HUES6 (cell line): ENCODE data around the gene SELENOH.

Experiments used
- H3K27ac ChIP-seq: 2 replicates; pipeline ENCODE4 v1.7.0; 2013; ENCODE audit warnings: low read depth, mild to moderate bottlenecking, low read length, inconsistent platforms
- H3K27me3 ChIP-seq: 2 replicates; pipeline ENCODE4 v1.6.1; 2013; ENCODE audit warnings: low read length; ENCODE audit not compliant: control insufficient read depth, insufficient read depth
- H3K36me3 ChIP-seq: 2 replicates; pipeline ENCODE4 v1.6.1; 2013; ENCODE audit warnings: low read length; ENCODE audit not compliant: control insufficient read depth, insufficient read depth
- H3K4me1 ChIP-seq: 2 replicates; pipeline ENCODE4 v1.6.1; 2013; ENCODE audit warnings: low read length; ENCODE audit not compliant: control insufficient read depth, insufficient read depth
- H3K4me3 ChIP-seq: 2 replicates; pipeline ENCODE4 v1.5.1; 2013; ENCODE audit warnings: low read depth, low read length
- H3K9ac ChIP-seq: one replicate; pipeline ENCODE4 v1.6.1; 2013; ENCODE audit warnings: mild to moderate bottlenecking, low read length
- H3K9me3 ChIP-seq: 2 replicates; pipeline ENCODE4 v1.6.1; 2013; ENCODE audit warnings: low read depth, low read length; ENCODE audit not compliant: control insufficient read depth, insufficient read depth

SELENOH gene

GRCh38 chr11:57764972-57765371 lies 23.7 kb downstream of the SELENOH start:
- Histone ChIP-seq H3K4me1 (peaks cover 17% of the 10 kb centered on the region), H3K36me3 (peaks cover 6% of the 10 kb centered on the region; the same call in 1 of the 2 replicates), H3K9ac (no peak overlapping the region), H3K27me3 (no peaks in the 10 kb centered on the region), H3K4me3 (peak overlapping the region; percentile 86), H3K27ac (no peak overlapping the region), H3K9me3 (no peaks in the 10 kb centered on the region)

DNA sequence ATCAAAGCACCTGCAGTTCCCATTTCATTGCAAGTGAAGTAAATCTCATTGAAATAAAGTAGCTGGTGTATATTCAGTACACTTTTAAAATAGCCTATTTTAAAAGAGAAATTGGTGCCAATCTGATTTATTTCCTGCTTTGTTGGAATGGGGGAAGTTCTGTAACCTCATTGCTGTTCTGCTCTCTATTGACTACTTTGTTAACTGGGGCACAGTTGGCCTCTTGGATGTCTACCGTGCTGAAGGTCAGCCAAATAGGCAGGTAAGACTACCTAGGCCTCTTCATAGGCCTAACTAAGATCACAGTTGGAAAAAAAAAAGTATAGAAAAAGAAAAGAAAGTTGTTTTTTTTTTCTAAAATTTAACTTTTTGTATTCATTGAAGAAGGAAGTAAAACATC lies 29.5 kb downstream of the SELENOH start:
- Histone ChIP-seq H3K27ac (no peak overlapping the region), H3K4me1 (peaks cover 25% of the 10 kb centered on the region), H3K9me3 (no peaks in the 10 kb centered on the region), H3K36me3 (peaks cover 6% of the 10 kb centered on the region; the same call in 1 of the 2 replicates), H3K27me3 (no peaks in the 10 kb centered on the region), H3K9ac (no peak overlapping the region), H3K4me3 (no peak overlapping the region)

- Histone ChIP-seq H3K4me3 (no peak overlapping the region), H3K27ac (no peak overlapping the region), H3K9ac (no peak overlapping the region), H3K9me3 (no peaks in the 10 kb centered on the region), H3K4me1 (peaks cover 30% of the 10 kb centered on the region), H3K27me3 (no peaks in the 10 kb centered on the region), H3K36me3 (peaks cover 6% of the 10 kb centered on the region; the same call in 1 of the 2 replicates)
Observed at GRCh38 chr11:57771365-57771764, 30.1 kb downstream of the SELENOH start.

DNA sequence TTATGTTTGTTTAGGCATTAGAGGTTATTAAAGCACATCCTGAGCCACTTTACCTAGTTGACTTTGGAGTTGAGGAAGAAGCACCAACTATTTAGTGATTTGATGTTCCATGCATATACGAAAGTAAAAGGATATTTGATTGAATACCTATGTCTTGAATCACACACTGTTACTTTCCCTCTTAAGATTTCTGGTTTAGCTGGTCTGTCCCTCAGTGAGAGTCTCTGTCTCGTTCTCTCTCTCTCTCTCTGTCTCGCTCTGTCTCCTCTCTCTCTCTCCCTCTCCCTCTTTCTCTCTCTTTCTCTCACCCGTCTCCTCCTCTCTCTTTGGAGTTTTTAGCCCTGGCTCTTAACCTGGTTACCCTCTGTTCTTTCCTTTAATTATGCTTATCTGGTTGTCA lies 31.3 kb downstream of the SELENOH start:
- H3K9ac ChIP-seq = no peak overlapping the region
- H3K4me3 ChIP-seq = no peak overlapping the region
- no peaks in the 10 kb centered on the region for H3K9me3 ChIP-seq
- peaks cover 41% of the 10 kb centered on the region for H3K4me1 ChIP-seq
- peaks cover under 1% of the 10 kb centered on the region; the same call in 1 of the 2 replicates for H3K36me3 ChIP-seq
- H3K27me3 ChIP-seq = no peaks in the 10 kb centered on the region
- no peak overlapping the region for H3K27ac ChIP-seq

DNA sequence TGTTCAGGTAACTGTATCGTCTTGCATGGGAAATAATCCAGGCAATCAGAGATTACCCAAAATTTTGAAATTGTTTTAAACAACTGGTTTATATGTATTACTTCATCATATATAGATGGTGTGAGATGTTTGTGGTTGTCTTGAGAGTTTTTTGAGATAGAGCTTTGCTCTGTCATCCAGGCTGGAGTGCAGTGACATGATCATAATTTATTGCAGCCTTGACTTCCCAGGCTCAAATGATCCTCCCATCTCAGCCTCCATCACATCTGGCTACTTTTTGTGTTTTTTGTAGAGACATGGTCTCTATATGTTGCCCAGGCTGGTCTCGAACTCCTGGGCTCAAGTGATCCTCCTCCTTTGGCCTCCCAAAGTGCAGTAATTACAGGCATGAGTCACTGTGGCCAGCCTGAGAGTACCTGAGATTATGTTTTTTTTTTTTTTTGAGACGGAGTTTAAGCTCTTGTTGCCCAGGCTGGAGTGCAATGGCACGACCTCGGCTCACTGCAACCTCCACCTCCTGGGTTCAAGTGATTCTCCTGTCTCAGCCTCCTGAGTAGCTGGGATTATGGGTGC lies 31.8 kb downstream of the SELENOH start:
- Histone ChIP-seq H3K27ac (no peak overlapping the region), H3K4me1 (peaks cover 46% of the 10 kb centered on the region), H3K27me3 (no peaks in the 10 kb centered on the region), H3K9ac (no peak overlapping the region), H3K4me3 (no peak overlapping the region), H3K9me3 (no peaks in the 10 kb centered on the region), H3K36me3 (no peaks in the 10 kb centered on the region)

GRCh38 chr11:57775491-57775890 lies 34.2 kb downstream of the SELENOH start:
- H3K27ac ChIP-seq = peak overlapping the region; percentile 55; the same call in 1 of the 2 replicates
- peaks cover 70% of the 10 kb centered on the region for H3K4me1 ChIP-seq

DNA sequence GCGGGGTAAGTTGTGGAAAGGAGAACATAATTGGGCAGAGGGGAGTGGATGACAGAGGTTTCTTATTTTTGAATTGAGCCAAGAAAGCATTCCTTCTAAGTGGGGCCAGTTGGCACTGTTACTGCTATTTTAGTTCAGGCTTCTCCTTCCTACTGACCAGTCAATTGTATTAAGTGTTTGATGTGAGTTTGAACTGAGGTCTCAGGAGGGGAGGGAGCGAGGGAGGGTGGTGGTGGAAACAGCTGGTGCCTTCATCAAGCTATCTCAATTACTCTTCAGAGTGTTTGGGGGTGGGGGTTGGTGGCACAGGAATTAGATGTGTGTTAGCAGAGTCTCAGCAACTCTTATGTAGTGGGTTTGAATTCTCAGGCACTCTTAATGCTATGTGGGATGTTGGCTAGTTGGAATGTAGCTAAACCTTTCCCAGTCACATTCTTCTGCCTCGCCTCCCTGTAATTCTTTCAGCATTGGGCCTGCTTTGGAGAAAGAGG lies 34.8 kb downstream of the SELENOH start:
- Histone ChIP-seq H3K4me1 (peaks cover 76% of the 10 kb centered on the region), H3K4me3 (peak overlapping the region; percentile 22; the same call in 1 of the 2 replicates), H3K27ac (peak overlapping the region; percentile 55; the same call in 1 of the 2 replicates)

More at GRCh38 chr11:57775491-57775890, 34.2 kb downstream of the SELENOH start:
- H3K36me3 ChIP-seq = no peaks in the 10 kb centered on the region
- H3K4me3 ChIP-seq = peak overlapping the region; percentile 22; the same call in 1 of the 2 replicates
- H3K9me3 ChIP-seq = no peaks in the 10 kb centered on the region
- peak overlapping the region; percentile 51 for H3K9ac ChIP-seq
- H3K27me3 ChIP-seq = no peaks in the 10 kb centered on the region

DNA sequence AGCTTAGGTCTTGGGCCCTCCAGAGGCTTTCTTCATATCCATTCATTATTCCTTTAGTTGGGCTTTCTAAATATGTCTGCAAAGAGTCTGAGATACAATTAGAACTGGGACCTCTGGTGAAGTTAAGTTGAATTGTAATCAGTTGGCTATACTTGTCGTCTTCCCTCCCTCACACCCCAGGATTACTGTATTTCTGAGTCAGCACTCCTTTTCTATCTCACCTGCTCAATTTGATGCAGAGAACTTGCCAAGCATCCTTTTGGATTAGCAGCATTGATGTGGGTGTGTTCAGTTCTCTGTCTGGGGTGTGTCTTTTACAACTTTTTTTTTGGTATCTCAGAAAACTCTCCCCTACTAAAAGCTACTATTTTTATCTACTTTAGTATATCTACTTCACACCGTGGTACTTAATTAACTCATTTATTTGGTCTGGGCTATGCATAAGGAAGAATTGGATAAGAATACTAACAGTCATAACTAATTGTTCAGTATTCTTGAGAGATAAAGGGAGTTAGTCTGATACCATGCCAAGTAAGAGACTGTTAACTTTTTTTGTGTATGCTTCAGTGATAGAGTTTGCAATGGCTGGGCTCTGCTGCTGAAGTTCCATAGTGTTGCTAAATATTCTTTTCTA lies 35.4 kb downstream of the SELENOH start:
- H3K36me3 ChIP-seq = no peaks in the 10 kb centered on the region
- H3K9ac ChIP-seq = peak overlapping the region; percentile 49
- H3K4me1 ChIP-seq = peaks cover 82% of the 10 kb centered on the region
- H3K4me3 ChIP-seq = 0 out of 2 replicates have a peak overlapping the region, but pooled peaks have one; percentile 0
- H3K9me3 ChIP-seq = no peaks in the 10 kb centered on the region
- peak overlapping the region; percentile 97; the same call in 1 of the 2 replicates for H3K27ac ChIP-seq
- no peaks in the 10 kb centered on the region for H3K27me3 ChIP-seq

More for the DNA sequence above, 34.8 kb downstream of the SELENOH start:
- Histone ChIP-seq H3K27me3 (no peaks in the 10 kb centered on the region), H3K9ac (peak overlapping the region; percentile 51), H3K9me3 (no peaks in the 10 kb centered on the region), H3K36me3 (no peaks in the 10 kb centered on the region)

- Histone ChIP-seq H3K4me3 (peak overlapping the region; percentile 42), H3K9ac (peak overlapping the region; percentile 84), H3K27me3 (no peaks in the 10 kb centered on the region), H3K9me3 (no peaks in the 10 kb centered on the region), H3K27ac (peak overlapping the region; percentile 97), H3K36me3 (no peaks in the 10 kb centered on the region), H3K4me1 (peaks cover 86% of the 10 kb centered on the region)
Observed at GRCh38 chr11:57777969-57778317, 36.7 kb downstream of the SELENOH start.

DNA sequence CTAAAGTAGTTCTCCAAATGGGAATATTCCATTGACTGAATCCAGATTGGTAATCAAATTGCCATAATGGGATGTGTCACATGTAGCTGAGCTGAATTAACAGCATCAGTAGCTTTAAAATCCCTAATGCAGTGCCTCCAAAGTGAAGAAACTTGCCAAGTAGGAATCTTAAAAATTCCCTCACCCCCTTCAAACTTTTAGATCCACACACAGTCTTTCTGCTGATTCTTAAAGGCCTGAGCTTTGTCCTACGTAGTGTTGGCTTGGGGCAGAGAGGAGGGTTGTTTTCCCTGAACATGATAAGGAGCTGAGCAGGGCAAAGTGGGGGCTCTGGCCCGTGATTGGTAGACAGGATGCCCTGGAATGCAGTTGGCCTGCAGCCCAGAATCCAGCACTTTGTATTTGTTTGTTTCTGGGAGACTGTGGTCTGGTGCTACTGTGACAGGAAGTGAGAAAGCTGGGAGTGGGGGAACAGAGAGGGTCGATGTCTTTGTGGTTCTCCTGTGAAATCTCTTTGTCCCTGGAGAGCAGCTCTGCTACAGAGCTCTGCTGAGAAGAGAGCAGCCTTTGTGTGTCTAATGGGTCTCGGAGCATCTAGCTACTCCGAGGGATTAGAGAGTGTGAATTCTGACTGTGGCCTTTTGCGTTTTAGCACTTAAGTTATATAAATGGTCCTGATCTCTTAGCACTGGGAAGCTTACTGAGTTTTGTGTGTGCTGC lies 37.2 kb downstream of the SELENOH start:
- Histone ChIP-seq H3K36me3 (no peaks in the 10 kb centered on the region), H3K9ac (peak overlapping the region; percentile 84), H3K4me1 (peaks cover 86% of the 10 kb centered on the region), H3K9me3 (no peaks in the 10 kb centered on the region), H3K27me3 (no peaks in the 10 kb centered on the region), H3K4me3 (peak overlapping the region; percentile 42), H3K27ac (peak overlapping the region; percentile 97)

GRCh38 chr11:57779276-57779675 lies 38.0 kb downstream of the SELENOH start:
- Histone ChIP-seq H3K27me3 (no peaks in the 10 kb centered on the region), H3K4me3 (peak overlapping the region; percentile 42), H3K9me3 (no peaks in the 10 kb centered on the region), H3K36me3 (no peaks in the 10 kb centered on the region), H3K4me1 (peaks cover 84% of the 10 kb centered on the region), H3K9ac (peak overlapping the region; percentile 84), H3K27ac (peak overlapping the region; percentile 97)
